Liver (tissue), 9 donors: ENCODE results near the gene TMEM272. TPM values are rescaled to one million over a fixed set of nuclear protein-coding genes. Genes with fewer than 3 reads are reported as not detected.

Source experiments
- DNase-seq: peaks from one replicate; pipeline ENCODE4 v3.0.0-alpha.2; 2017; ENCODE audit warnings: low spot score
- H3K27ac ChIP-seq, 2 donors: one replicate each; pipeline ENCODE4 v1.7.0; 2013; ENCODE audit warnings: inconsistent platforms in 2 of 2, low read length in 2 of 2, control low read depth in 1 of 2, low read depth in 1 of 2, mild to moderate bottlenecking in 1 of 2
- H3K27me3 ChIP-seq, 4 donors: one replicate each; pipeline versions ENCODE4 v1.6.1 to v1.7.0; 2013; ENCODE audit warnings: low read length in 3 of 4, inconsistent platforms in 1 of 4, mild to moderate bottlenecking in 1 of 4, moderate library complexity in 1 of 4; ENCODE audit not compliant: control insufficient read depth in 4 of 4, insufficient read depth in 4 of 4
- H3K36me3 ChIP-seq, 4 donors: one replicate each; pipeline versions ENCODE4 v1.6.1 to v1.7.0; 2013; ENCODE audit warnings: low read length in 3 of 4, mild to moderate bottlenecking in 3 of 4, low read depth in 1 of 4, moderate library complexity in 1 of 4; ENCODE audit not compliant: control insufficient read depth in 4 of 4, insufficient read depth in 3 of 4
- H3K4me1 ChIP-seq, 4 donors: one replicate each; pipeline versions ENCODE4 v1.6.1 to v1.7.0; 2013; ENCODE audit warnings: low read length in 3 of 4, mild to moderate bottlenecking in 3 of 4, moderate library complexity in 1 of 4; ENCODE audit not compliant: control insufficient read depth in 4 of 4, insufficient read depth in 4 of 4
- H3K4me3 ChIP-seq, 3 donors: one replicate each; pipeline versions ENCODE4 v1.6.1 to v1.7.0; 2013; ENCODE audit warnings: low read length in 3 of 3, control low read depth in 1 of 3, low read depth in 1 of 3, mild to moderate bottlenecking in 1 of 3
- H3K9ac ChIP-seq, 2 donors: one replicate each; pipeline ENCODE4 v1.7.0; 2013; ENCODE audit warnings: low read length in 2 of 2, mild to moderate bottlenecking in 2 of 2, moderate library complexity in 2 of 2, control low read depth in 1 of 2, low read depth in 1 of 2
- H3K9me3 ChIP-seq, 4 donors: one replicate each; pipeline versions ENCODE4 v1.6.1 to v1.7.0; 2013; ENCODE audit warnings: low read length in 3 of 4; ENCODE audit not compliant: control insufficient read depth in 4 of 4
- ATF3 ChIP-seq: IDR thresholded peaks from 2 replicates; pipeline ENCODE4 v1.6.1; 2016; ENCODE audit warnings: antibody characterized with exemption
- CTCF ChIP-seq: fragments of 150-350 bp; IDR thresholded peaks from 2 replicates; pipeline ENCODE4 v1.5.1; 2017; ENCODE audit warnings: improper control_type of control experiment, low read depth, low read length; ENCODE audit not compliant: missing input control
- EGR1 ChIP-seq, 2 donors: IDR thresholded peaks; 2 replicates each; pipeline ENCODE4 v1.6.1; 2016 to 2018; ENCODE audit warnings: antibody characterized with exemption in 2 of 2, low read depth in 2 of 2
- FOXA1 ChIP-seq: IDR thresholded peaks from 2 replicates; pipeline ENCODE4 v1.6.1; 2016; ENCODE audit warnings: antibody characterized with exemption
- FOXA2 ChIP-seq: IDR thresholded peaks from 2 replicates; pipeline ENCODE4 v1.6.1; 2016; ENCODE audit warnings: antibody characterized with exemption
- GABPA ChIP-seq, 2 donors: IDR thresholded peaks in 1 of 2; conservative IDR thresholded peaks in 1 of 2; 2 replicates each; pipeline ENCODE4 v1.6.1; 2016; ENCODE audit warnings: antibody characterized with exemption in 2 of 2, mild to moderate bottlenecking in 1 of 2, moderate library complexity in 1 of 2
- HNF4A ChIP-seq, 2 donors: conservative IDR thresholded peaks; 2 replicates each; pipeline ENCODE4 v1.6.1; 2016; ENCODE audit warnings: antibody characterized with exemption in 2 of 2, mild to moderate bottlenecking in 2 of 2
- HNF4G ChIP-seq: IDR thresholded peaks from 2 replicates; pipeline ENCODE4 v1.6.1; 2016; ENCODE audit warnings: antibody characterized with exemption
- JUND ChIP-seq, 2 donors: IDR thresholded peaks; 2 replicates each; pipeline ENCODE4 v1.6.1; 2016; ENCODE audit warnings: antibody characterized with exemption in 2 of 2
- MAX ChIP-seq: IDR thresholded peaks from 2 replicates; pipeline ENCODE4 v1.6.1; 2016; ENCODE audit warnings: antibody characterized with exemption
- NR2F2 ChIP-seq: IDR thresholded peaks from 2 replicates; pipeline ENCODE4 v1.6.1; 2016; ENCODE audit warnings: antibody characterized with exemption
- RAD21 ChIP-seq, 2 donors: IDR thresholded peaks; 2 replicates each; pipeline ENCODE4 v1.6.1; 2016; ENCODE audit warnings: antibody characterized with exemption in 2 of 2, mild to moderate bottlenecking in 2 of 2
- REST ChIP-seq: IDR thresholded peaks from 2 replicates; pipeline ENCODE4 v1.6.1; 2016; ENCODE audit warnings: antibody characterized with exemption, mild to moderate bottlenecking
- RXRA ChIP-seq, 2 donors: IDR thresholded peaks; 2 replicates each; pipeline ENCODE4 v1.6.1; 2017 to 2018; ENCODE audit warnings: antibody characterized with exemption in 2 of 2, mild to moderate bottlenecking in 1 of 2
- SP1 ChIP-seq: IDR thresholded peaks from 2 replicates; pipeline ENCODE4 v1.6.1; 2018; ENCODE audit warnings: antibody characterized with exemption, mild to moderate bottlenecking
- TAF1 ChIP-seq: conservative IDR thresholded peaks from 2 replicates; pipeline ENCODE4 v1.6.1; 2016; ENCODE audit warnings: antibody characterized with exemption, mild to moderate bottlenecking
- YY1 ChIP-seq: IDR thresholded peaks from 2 replicates; pipeline ENCODE4 v1.6.1; 2016; ENCODE audit warnings: antibody characterized with exemption, mild to moderate bottlenecking
- ZBTB33 ChIP-seq: IDR thresholded peaks from 2 replicates; pipeline ENCODE4 v1.6.1; 2016; ENCODE audit warnings: antibody characterized with exemption
- WGBS: extraction: QIAGEN DNeasy Blood & Tissue Kit; methylation state at CpG from one replicate; pipeline ENCODE4 v1.1.7; 2013; 5-methylcytosine and 5-hydroxymethylcytosine counted together
- polyA plus RNA-seq, 2 donors: library from polyadenylated mRNA; stranded (reverse) in 1 of 2; unstranded in 1 of 2; fragments of 200-250 nt in 1 of 2; fragments of >200 nt in 1 of 2; fragmentation: Nextera tagmentation in 1 of 2; extraction: Ambion mirVana in 1 of 2; gene quantifications; one replicate each; pipeline versions ENCODE4 v1.2.1 to v1.2.3, GENCODE V29; 2013 to 2015
- total RNA-seq, 2 donors: library from RNA; depleted of rRNA; stranded (reverse); fragments of >200 nt; gene quantifications; one replicate each; pipeline ENCODE4 v1.2.3, GENCODE V29; 2014
- donor health status: healthy.
- donor health status: healthy.
- donor health status: healthy.
- donor health status: healthy.
- donor health status: healthy.

TMEM272 gene
- total and polyA plus RNA-seq, 4 donors, result 0.02 to 0.42 (median 0.10) TPM

GRCh38 chr13:51770160-51770559, 74.8 kb downstream of the TMEM272 start:
- Histone ChIP-seq H3K9me3 (no peaks in the 10 kb centered on the region), H3K4me1 (no peaks in the 10 kb centered on the region), H3K4me3 (no peak overlapping the region), H3K36me3 (peaks cover 0 to 14% (median 4%) of the 10 kb centered on the region in 4 donors), H3K9ac (no peak overlapping the region), H3K27me3 (no peaks in the 10 kb centered on the region), H3K27ac (no peak overlapping the region)
- 93% methylated on average over 6 of the region's 6 CpGs for WGBS
- TF ChIP-seq GABPA (IDR thresholded peaks at IDR 0.05 in 1 of 2, conservative IDR thresholded peaks at IDR 0.05 in 1 of 2) (no peak), HNF4A (conservative IDR thresholded peaks at IDR 0.05) (peak; percentile 11 to 15)
- DNase-seq, result no peak

- DNase-seq, result no peak
- Histone ChIP-seq H3K4me1 (no peaks in the 10 kb centered on the region), H3K9me3 (no peaks in the 10 kb centered on the region), H3K9ac (no peak overlapping the region), H3K36me3 (peaks cover 0 to 14% (median 6%) of the 10 kb centered on the region in 4 donors), H3K27me3 (no peaks in the 10 kb centered on the region), H3K4me3 (no peak overlapping the region), H3K27ac (no peak overlapping the region)
- no peak for TF ChIP-seq JUND (IDR thresholded peaks at IDR 0.05)
- TF ChIP-seq ATF3, result no peak
- peak; percentile 54 for TF ChIP-seq SP1
- TF ChIP-seq RAD21 (IDR thresholded peaks at IDR 0.05), result no peak
- WGBS, result 79% methylated on average over 11 of the region's 11 CpGs
These were observed 75.4 kb downstream of the TMEM272 start for GRCh38 chr13:51769455-51770127.

- no peaks in the 10 kb centered on the region for H3K9me3 ChIP-seq
- peaks cover 0 to 14% (median 7%) of the 10 kb centered on the region in 4 donors for H3K36me3 ChIP-seq
- no peak for DNase-seq
- H3K4me1 ChIP-seq, result no peaks in the 10 kb centered on the region
- H3K9ac ChIP-seq, result no peak overlapping the region
- H3K27ac ChIP-seq, result no peak overlapping the region
- 92% methylated on average over 19 of the region's 19 CpGs for WGBS
- no peaks in the 10 kb centered on the region for H3K27me3 ChIP-seq
- no peak overlapping the region for H3K4me3 ChIP-seq
- TF ChIP-seq JUND (IDR thresholded peaks at IDR 0.05) (no peak), REST (no peak), SP1 (no peak), FOXA1 (no peak), FOXA2 (no peak), ATF3 (no peak), YY1 (no peak), HNF4A (conservative IDR thresholded peaks at IDR 0.05) (no peak), CTCF (no peak), MAX (no peak), RXRA (IDR thresholded peaks at IDR 0.05) (no peak), EGR1 (IDR thresholded peaks at IDR 0.05; ENCODE audit: low read depth in 2 of 2) (no peak), TAF1 (no peak), ZBTB33 (no peak), RAD21 (IDR thresholded peaks at IDR 0.05) (no peak), NR2F2 (no peak), GABPA (IDR thresholded peaks at IDR 0.05 in 1 of 2, conservative IDR thresholded peaks at IDR 0.05 in 1 of 2) (no peak), HNF4G (no peak)
These were observed 76.0 kb downstream of the TMEM272 start for GRCh38 chr13:51768976-51769375.
